Activated T-cell treated with anti-CD3 and anti-CD28 coated beads, Interleukin-2, amount 50 U/mL, for 24 hours (primary cell): Measurements from ENCODE around the gene OR52E1.

Experiments
- DNase-seq: peaks from one replicate; pipeline ENCODE4 v3.0.0-alpha.2; 2020
- H3K27ac Mint-ChIP-seq: 2 replicates; pipeline ENCODE4 v1.8.0; 2020; ENCODE audit warnings: mild to moderate bottlenecking, mixed read lengths
- H3K27me3 Mint-ChIP-seq: 2 replicates; pipeline ENCODE4 v1.8.0; 2020; ENCODE audit warnings: mixed read lengths
- H3K36me3 Mint-ChIP-seq: 2 replicates; pipeline ENCODE4 v1.8.0; 2020; ENCODE audit warnings: low read depth, mixed read lengths
- H3K4me1 Mint-ChIP-seq: 2 replicates; pipeline ENCODE4 v1.8.0; 2020; ENCODE audit warnings: low read depth, mixed read lengths
- H3K4me3 Mint-ChIP-seq: 2 replicates; pipeline ENCODE4 v1.8.0; 2020; ENCODE audit warnings: mild to moderate bottlenecking, moderate library complexity, mixed read lengths
- H3K9me3 Mint-ChIP-seq: 2 replicates; pipeline ENCODE4 v1.8.0; 2020; ENCODE audit warnings: mixed read lengths

OR52E1 gene

DNA sequence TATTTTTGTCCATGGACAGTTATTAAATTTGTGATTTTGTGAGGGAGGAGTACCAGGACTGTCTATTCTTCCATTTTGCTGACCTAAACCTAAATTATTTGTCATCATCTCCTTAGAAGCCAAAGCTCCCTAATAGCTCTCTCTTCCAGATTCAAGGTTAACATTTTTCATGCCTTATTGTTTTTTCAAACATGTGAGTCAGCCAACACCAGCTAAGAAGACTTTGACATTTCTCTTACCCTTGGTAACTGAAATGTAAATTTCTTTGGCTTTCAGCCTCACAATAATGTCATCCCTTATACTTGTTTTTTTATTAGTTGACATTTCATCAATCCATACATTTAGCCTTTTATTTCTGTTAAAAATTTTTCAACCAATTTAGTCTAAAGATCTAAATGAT is 19.2 kb downstream of the OR52E1 start:
- no peak overlapping the region for H3K27ac Mint-ChIP-seq
- H3K9me3 Mint-ChIP-seq: no peaks in the 10 kb centered on the region
- H3K36me3 Mint-ChIP-seq: no peaks in the 10 kb centered on the region
- H3K4me1 Mint-ChIP-seq: no peaks in the 10 kb centered on the region
- H3K27me3 Mint-ChIP-seq: peaks cover 4% of the 10 kb centered on the region
- H3K4me3 Mint-ChIP-seq: no peak overlapping the region
- DNase-seq: no peak

DNA sequence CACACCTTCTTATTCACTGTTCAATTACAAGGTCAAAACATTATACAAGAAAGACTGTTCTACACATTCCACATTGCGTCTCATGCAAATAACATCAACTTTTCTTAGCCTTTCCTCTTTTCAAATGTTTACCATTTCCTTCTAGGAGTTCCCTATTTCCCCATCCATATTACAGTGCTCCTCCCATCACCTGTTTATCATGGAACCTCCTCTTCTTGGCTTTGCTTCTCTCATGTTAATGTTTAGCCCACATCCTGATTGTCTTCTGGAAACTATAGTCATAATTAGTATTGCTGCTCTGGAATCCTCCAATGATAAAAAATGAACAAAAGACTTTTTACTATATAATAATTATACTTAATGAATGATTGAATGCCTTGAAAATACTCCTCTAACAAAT is 21.3 kb downstream of the OR52E1 start:
- peaks cover 4% of the 10 kb centered on the region for H3K27me3 Mint-ChIP-seq
- no peaks in the 10 kb centered on the region for H3K4me1 Mint-ChIP-seq
- H3K4me3 Mint-ChIP-seq: no peak overlapping the region
- no peak for DNase-seq
- no peaks in the 10 kb centered on the region for H3K36me3 Mint-ChIP-seq
- no peaks in the 10 kb centered on the region for H3K9me3 Mint-ChIP-seq
- no peak overlapping the region for H3K27ac Mint-ChIP-seq

DNA sequence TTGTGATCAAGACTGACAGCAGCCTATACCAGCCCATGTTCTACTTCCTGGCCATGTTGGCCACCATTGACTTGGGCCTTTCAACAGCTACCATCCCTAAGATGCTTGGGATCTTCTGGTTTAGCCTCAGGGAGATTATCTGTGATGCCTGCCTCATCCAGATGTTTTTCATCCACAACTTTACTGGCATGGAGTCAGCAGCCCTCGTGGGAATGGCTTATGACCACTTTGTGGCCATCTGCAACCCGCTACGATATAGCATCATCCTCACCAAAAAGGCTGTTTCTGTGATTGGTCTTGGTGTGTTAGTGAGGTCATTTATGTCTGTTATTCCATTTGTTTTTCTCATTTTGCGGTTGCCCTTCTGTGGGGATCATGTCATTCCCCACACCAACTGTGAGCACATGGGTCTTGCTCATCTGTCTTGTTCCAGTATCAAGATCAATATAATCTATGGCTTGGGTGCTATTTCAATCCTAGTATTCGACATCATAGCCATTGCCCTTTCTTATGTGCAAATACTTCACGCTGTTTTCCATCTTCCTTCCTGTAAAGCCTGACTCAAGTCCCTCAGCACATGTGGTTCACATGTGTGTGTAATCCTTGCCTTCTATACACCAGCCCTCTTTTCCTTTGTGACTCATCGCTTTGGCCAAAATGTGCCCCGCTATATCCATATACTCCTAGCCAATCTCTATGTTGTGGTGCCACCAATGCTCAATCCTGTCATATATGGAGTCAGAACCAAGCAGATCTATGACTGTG is 23.6 kb downstream of the OR52E1 start:
- Mint-ChIP-seq H3K4me3 (no peak overlapping the region), H3K9me3 (no peaks in the 10 kb centered on the region), H3K27ac (no peak overlapping the region), H3K4me1 (no peaks in the 10 kb centered on the region), H3K36me3 (no peaks in the 10 kb centered on the region), H3K27me3 (peaks cover 4% of the 10 kb centered on the region)
- DNase-seq: no peak

DNA sequence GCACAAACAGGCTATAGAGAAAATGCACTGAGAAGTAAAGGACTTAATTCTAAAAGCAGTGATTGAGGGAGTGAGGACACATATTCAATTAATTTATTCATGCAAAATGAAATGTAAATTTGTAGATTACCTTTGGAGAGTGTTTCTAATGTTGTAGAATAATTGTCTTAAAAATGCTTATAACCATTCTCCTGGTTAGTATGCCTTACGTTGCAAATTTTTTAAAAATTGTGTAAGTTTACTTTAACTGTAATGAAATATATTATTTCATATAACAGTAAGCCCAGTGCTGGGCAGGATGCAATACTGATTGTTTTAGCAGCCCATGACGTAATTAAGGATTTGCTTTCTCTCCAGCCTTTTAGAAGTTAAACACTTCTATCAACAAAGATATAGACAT is 26.6 kb downstream of the OR52E1 start:
- no peak for DNase-seq
- Mint-ChIP-seq H3K36me3 (no peaks in the 10 kb centered on the region), H3K9me3 (no peaks in the 10 kb centered on the region), H3K4me1 (no peaks in the 10 kb centered on the region), H3K4me3 (no peak overlapping the region), H3K27ac (no peak overlapping the region), H3K27me3 (no peaks in the 10 kb centered on the region)

DNA sequence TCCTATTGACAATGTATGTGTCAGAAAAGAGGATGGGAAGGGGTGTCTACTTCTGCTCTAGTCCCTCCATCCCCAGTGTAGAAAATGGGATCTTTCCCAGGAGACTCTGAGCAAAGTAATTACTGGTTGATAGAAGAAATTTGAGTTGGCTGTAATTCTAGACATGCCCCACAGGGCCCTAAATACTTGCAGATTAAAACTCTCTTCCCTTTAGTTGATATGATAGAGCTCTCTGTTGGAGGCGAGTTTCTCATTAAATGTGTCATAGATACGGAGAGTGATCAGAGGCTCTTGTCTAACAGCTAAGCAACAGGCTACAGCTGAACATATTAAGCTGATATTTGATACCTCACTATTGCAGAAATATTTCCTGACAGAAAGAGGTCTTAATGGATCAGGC is 32.9 kb downstream of the OR52E1 start:
- no peak overlapping the region for H3K27ac Mint-ChIP-seq
- DNase-seq: no peak
- peaks cover 14% of the 10 kb centered on the region for H3K27me3 Mint-ChIP-seq
- H3K4me1 Mint-ChIP-seq: no peaks in the 10 kb centered on the region
- H3K9me3 Mint-ChIP-seq: no peaks in the 10 kb centered on the region
- no peaks in the 10 kb centered on the region for H3K36me3 Mint-ChIP-seq
- H3K4me3 Mint-ChIP-seq: no peak overlapping the region

DNA sequence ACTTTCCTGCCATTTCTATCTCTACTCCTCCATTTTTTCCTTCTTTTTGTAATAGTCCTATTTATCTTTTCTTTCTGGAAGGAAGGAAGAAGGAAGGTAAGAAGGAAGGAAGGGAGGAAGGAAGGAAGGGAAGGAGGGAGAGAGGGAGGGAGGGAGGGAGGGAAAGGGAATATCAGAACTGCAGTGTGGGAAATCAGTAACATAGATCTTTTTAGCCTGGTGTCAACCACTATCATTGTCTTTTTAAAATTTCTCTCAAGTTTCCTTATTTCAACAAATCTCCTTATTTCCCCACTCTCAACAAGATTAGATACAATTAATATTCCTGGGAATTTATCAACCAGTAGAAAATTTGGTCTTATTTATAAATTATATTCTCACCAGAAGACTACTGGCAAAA is 33.7 kb downstream of the OR52E1 start:
- H3K4me1 Mint-ChIP-seq: no peaks in the 10 kb centered on the region
- H3K27ac Mint-ChIP-seq: no peak overlapping the region
- no peaks in the 10 kb centered on the region for H3K9me3 Mint-ChIP-seq
- H3K36me3 Mint-ChIP-seq: no peaks in the 10 kb centered on the region
- H3K27me3 Mint-ChIP-seq: peaks cover 17% of the 10 kb centered on the region
- no peak overlapping the region for H3K4me3 Mint-ChIP-seq
- DNase-seq: no peak

DNA sequence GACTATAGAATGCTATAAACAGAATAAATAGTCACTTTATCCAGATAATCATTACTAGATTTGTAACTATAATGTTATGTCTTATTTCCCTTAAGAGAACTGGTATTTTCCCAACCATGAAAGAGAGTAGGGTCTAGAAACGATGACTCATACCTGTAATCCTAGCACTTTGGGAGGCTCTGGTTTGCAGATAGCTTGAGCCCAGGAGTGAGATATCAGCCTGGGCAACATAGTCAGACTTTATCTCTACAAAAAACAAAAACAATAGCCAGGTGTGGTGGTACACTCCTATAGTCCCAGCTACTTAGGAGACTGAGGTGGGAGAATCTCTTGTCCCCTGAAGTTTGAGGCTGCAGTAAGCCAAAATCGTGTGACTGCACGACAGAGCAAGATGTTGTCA is 37.9 kb downstream of the OR52E1 start:
- H3K27ac Mint-ChIP-seq: no peak overlapping the region
- H3K27me3 Mint-ChIP-seq: peaks cover 16% of the 10 kb centered on the region
- no peak for DNase-seq
- H3K36me3 Mint-ChIP-seq: no peaks in the 10 kb centered on the region
- H3K9me3 Mint-ChIP-seq: no peaks in the 10 kb centered on the region
- H3K4me3 Mint-ChIP-seq: no peak overlapping the region
- no peaks in the 10 kb centered on the region for H3K4me1 Mint-ChIP-seq

DNA sequence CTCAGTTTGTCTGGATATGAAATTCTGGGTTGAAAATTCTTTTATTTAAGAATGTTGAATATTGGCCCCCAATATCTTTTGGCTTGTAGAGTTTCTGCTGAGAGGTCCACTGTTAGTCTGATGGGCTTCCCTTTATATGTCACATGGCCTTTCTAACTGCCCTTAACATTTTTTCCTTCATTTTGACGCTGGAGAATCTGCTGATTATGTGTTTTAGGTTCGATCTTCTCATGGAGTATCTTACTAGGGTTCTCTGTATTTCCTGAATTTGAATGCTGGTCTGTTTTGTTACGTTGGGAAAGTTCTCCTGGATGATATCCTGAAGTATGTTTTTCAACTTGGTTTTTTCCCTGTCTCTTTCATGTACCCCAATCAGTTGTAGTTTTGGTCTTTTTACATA is 46.0 kb downstream of the OR52E1 start:
- Mint-ChIP-seq H3K4me3 (no peak overlapping the region), H3K9me3 (no peaks in the 10 kb centered on the region), H3K27ac (no peak overlapping the region), H3K36me3 (no peaks in the 10 kb centered on the region), H3K27me3 (peaks cover 17% of the 10 kb centered on the region), H3K4me1 (no peaks in the 10 kb centered on the region)
- no peak for DNase-seq

DNA sequence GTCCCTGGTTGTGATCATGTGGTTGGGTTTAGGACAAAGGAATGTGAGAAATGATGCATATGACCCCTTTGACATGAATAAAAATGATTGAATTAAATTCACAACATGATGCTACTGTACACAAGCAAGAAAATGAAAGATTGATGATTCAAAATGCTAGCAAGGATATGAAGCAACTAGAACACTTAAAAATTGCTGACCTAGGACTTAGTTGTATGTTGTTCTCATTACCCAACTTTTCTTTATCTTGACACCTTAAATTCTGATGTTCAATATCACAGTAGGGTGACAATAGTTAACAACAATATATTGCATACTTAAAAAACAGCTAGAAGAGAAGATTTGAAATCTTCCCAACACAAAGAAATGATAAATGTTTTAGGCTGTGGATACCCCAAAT is 48.2 kb downstream of the OR52E1 start:
- no peak overlapping the region for H3K4me3 Mint-ChIP-seq
- H3K27me3 Mint-ChIP-seq: peaks cover 16% of the 10 kb centered on the region
- DNase-seq: no peak
- H3K9me3 Mint-ChIP-seq: no peaks in the 10 kb centered on the region
- no peak overlapping the region for H3K27ac Mint-ChIP-seq
- no peaks in the 10 kb centered on the region for H3K36me3 Mint-ChIP-seq
- no peaks in the 10 kb centered on the region for H3K4me1 Mint-ChIP-seq

DNA sequence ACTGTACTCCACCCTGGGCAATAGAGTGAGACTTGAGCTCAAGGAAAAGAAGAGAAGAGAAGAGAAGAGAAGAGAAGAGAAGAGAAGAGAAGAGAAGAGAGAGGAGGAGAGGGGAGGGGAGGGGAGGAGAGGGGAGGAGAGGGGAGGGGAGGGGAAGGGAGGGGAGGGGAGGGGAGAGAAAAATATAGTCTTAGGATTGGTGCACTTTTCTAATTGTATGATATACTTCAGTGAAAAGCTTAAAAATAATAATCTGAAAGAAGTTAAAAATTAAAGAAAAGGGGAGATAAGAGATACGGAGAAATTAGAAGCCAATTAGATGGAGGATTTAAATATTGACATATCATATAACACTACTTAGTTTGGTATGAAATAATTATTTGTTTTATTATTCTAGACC is 49.5 kb downstream of the OR52E1 start:
- Mint-ChIP-seq H3K27me3 (peaks cover 29% of the 10 kb centered on the region), H3K4me1 (no peaks in the 10 kb centered on the region), H3K4me3 (no peak overlapping the region), H3K36me3 (no peaks in the 10 kb centered on the region), H3K9me3 (no peaks in the 10 kb centered on the region), H3K27ac (no peak overlapping the region)
- no peak for DNase-seq
